ENCODE measurements around the gene LCE7A. TPM values are rescaled to one million over a fixed set of nuclear protein-coding genes. Genes with fewer than 3 reads are reported as not detected.

Gene LCE7A
- total and polyA plus RNA-seq, 2 donors (not counting 1 experiment from before 2014, with no cell fraction given): not detected

GRCh38 chr1:152907686-152908601 lies 48.1 kb downstream of the LCE7A start, which contains the start of gene IVL:
TSS of gene IVL (plus strand) at chr1:152908546. CDS start at chr1:152909798, 1,252 bp downstream.
- H3K9me3 Mint-ChIP-seq (ENCODE audit: insufficient read depth): no peaks in the 10 kb centered on the region
- no peak within 1 kb of the TSS for H3K27ac Mint-ChIP-seq
- H3K79me2 ChIP-seq (ENCODE audit: control insufficient read depth, insufficient read depth, low read length): no peaks in the 10 kb centered on the region
- peaks cover 0 to 17% (median 3%) of the 10 kb centered on the region in 4 experiments for H3K27me3 ChIP-seq (replicated peaks in 1 of 4; ENCODE audit: control extremely low read depth in 1 of 4, control insufficient read depth in 3 of 4, insufficient read depth in 4 of 4, low read length in 3 of 4)
- ATAC-seq (ENCODE audit: low read depth): no peak
- ChIA-PET CTCF (no interaction called here), POLR2A (no interaction called here)
- no peak within 1 kb of the TSS for H3K4me3 Mint-ChIP-seq
- no peaks in the 10 kb centered on the region for H3K4me1 Mint-ChIP-seq
- no peaks in the 10 kb centered on the region for H4K20me1 ChIP-seq (ENCODE audit: control insufficient read depth, insufficient read depth, low read length, poor library complexity, severe bottlenecking)
- intact Hi-C loops (cut with micrococcal nuclease): no loop called here
- peaks cover 45% of the 10 kb centered on the region for H3K27me3 Mint-ChIP-seq
- H3K4me2 ChIP-seq (replicated peaks; ENCODE audit: low read depth, low read length, poor library complexity, severe bottlenecking): no peak within 1 kb of the TSS
- no peaks in the 10 kb centered on the region for H3K4me1 ChIP-seq (ENCODE audit: control insufficient read depth in 2 of 2, insufficient read depth in 2 of 2, low read length in 2 of 2)
- H3K36me3 ChIP-seq (replicated peaks in 1 of 2; ENCODE audit: control extremely low read depth in 1 of 2, control insufficient read depth in 1 of 2, extremely low read depth in 1 of 2, insufficient read depth in 2 of 2, low read length in 1 of 2): no peaks in the 10 kb centered on the region
- no peak within 1 kb of the TSS for H3K27ac ChIP-seq (ENCODE audit: low read length in 2 of 2)
- no peak within 1 kb of the TSS for H3K9ac ChIP-seq (ENCODE audit: low read length)
- peaks cover 0 to 18% (median 0%) of the 10 kb centered on the region in 3 donors for H3K9me3 ChIP-seq (ENCODE audit: control extremely low read depth in 1 of 3, control insufficient read depth in 2 of 3, insufficient read depth in 1 of 3, low read length in 2 of 3)
- H2AFZ ChIP-seq (ENCODE audit: insufficient read depth, low read depth, low read length, poor library complexity, severe bottlenecking): no peak within 1 kb of the TSS
- no peak within 1 kb of the TSS for H3K4me3 ChIP-seq (ENCODE audit: control extremely low read depth in 1 of 5, extremely low read depth in 1 of 5, insufficient read depth in 1 of 5, low read depth in 2 of 5, low read length in 4 of 5)
- WGBS (ENCODE audit: insufficient coverage): no CpG with 5 or more reads among the region's 4 CpGs
- TF ChIP-seq EZH2 (IDR thresholded peaks at IDR 0.05; ENCODE audit: borderline replicate concordance, insufficient read depth, low read depth, low read length, poor library complexity, severe bottlenecking) (no peak), CTCF (IDR thresholded peaks at IDR 0.05) (no peak)
- no peak for DNase-seq

GRCh38 chr1:152909206-152909605 lies 49.4 kb downstream of the LCE7A start:
- Histone ChIP-seq H2AFZ (ENCODE audit: insufficient read depth, low read depth, low read length, poor library complexity, severe bottlenecking) (no peak overlapping the region), H3K4me1 (ENCODE audit: control insufficient read depth in 2 of 2, insufficient read depth in 2 of 2, low read length in 2 of 2) (no peaks in the 10 kb centered on the region), H3K9ac (ENCODE audit: low read length) (no peak overlapping the region), H3K27ac (ENCODE audit: low read length in 2 of 2) (no peak overlapping the region), H3K36me3 (replicated peaks in 1 of 2; ENCODE audit: control extremely low read depth in 1 of 2, control insufficient read depth in 1 of 2, extremely low read depth in 1 of 2, insufficient read depth in 2 of 2, low read length in 1 of 2) (no peaks in the 10 kb centered on the region), H3K4me3 (ENCODE audit: control extremely low read depth in 1 of 5, extremely low read depth in 1 of 5, insufficient read depth in 1 of 5, low read depth in 2 of 5, low read length in 4 of 5) (no peak overlapping the region), H3K9me3 (ENCODE audit: control extremely low read depth in 1 of 3, control insufficient read depth in 2 of 3, insufficient read depth in 1 of 3, low read length in 2 of 3) (peaks cover 0 to 18% (median 0%) of the 10 kb centered on the region in 3 donors), H3K27me3 (replicated peaks in 1 of 4; ENCODE audit: control extremely low read depth in 1 of 4, control insufficient read depth in 3 of 4, insufficient read depth in 4 of 4, low read length in 3 of 4) (peaks cover 0 to 12% (median 3%) of the 10 kb centered on the region in 4 experiments), H4K20me1 (ENCODE audit: control insufficient read depth, insufficient read depth, low read length, poor library complexity, severe bottlenecking) (no peaks in the 10 kb centered on the region), H3K4me2 (replicated peaks; ENCODE audit: low read depth, low read length, poor library complexity, severe bottlenecking) (no peak overlapping the region), H3K79me2 (ENCODE audit: control insufficient read depth, insufficient read depth, low read length) (no peaks in the 10 kb centered on the region)
- intact Hi-C loops (cut with micrococcal nuclease): no loop called here
- H3K9me3 Mint-ChIP-seq (ENCODE audit: insufficient read depth): no peaks in the 10 kb centered on the region
- peaks cover 50% of the 10 kb centered on the region for H3K27me3 Mint-ChIP-seq
- 100% methylated on average over 3 of the region's 3 CpGs for WGBS (ENCODE audit: insufficient coverage)
- no peak overlapping the region for H3K4me3 Mint-ChIP-seq
- H3K27ac Mint-ChIP-seq: no peak overlapping the region
- POLR2A ChIA-PET: no interaction called here
- DNase-seq (no peak), ATAC-seq (ENCODE audit: low read depth) (no peak)
- TF ChIP-seq CTCF (IDR thresholded peaks at IDR 0.05): no peak
- TF ChIP-seq EZH2 (IDR thresholded peaks at IDR 0.05; ENCODE audit: borderline replicate concordance, insufficient read depth, low read depth, low read length, poor library complexity, severe bottlenecking): no peak
- CTCF ChIA-PET: no interaction called here
- H3K4me1 Mint-ChIP-seq: no peaks in the 10 kb centered on the region

Data from B cell (primary cell).